Stimulated activated CD8-positive, alpha-beta memory T cell treated with anti-CD3 and anti-CD28 coated beads, Interleukin-4, amount 100 ng/mL, for 1 hour (primary cell): ENCODE results near the gene ACSL1.

Source experiments
- DNase-seq, 2 donors: peaks; one replicate each; pipeline ENCODE4 v3.0.0-alpha.2; 2020; ENCODE audit warnings: low read depth in 2 of 2, low spot score in 1 of 2

ACSL1 gene

DNA sequence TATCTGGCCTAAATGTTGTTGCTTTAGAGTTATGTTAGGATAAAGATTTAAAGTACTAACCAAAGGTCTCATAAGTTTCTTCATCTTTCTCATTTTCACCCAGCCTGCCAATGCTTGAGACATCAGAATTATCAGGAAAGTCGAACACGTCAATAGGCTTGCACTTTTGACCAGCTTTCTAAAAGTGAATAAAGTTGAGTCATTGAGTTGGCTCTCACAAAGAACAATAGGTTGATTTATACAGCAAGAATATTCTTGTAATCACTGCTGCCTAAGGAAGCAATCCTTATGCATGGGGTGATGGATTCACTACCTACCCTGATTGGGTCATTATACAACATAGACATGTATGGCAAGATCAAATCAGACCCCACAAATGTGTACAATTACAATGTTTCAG lies 96.9 kb downstream of the ACSL1 start:
- no peak for DNase-seq

DNA sequence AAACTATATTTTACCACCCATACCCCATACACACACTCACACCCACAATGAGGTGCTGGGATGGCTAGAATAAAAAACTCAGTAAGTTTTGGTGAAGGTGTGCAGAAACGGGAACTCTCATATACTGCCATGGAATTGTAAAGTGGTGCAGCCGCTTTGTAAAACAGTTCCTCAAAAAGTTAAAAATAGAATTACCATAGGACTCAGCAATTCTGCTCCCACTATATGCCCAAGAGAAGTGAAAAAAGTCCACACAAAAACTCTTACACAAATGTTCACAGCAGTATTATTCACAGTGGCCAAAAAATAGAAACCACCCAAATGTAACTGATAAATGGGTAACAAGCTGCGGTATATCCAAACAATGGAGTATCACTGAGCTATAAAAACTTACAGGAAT lies 98.3 kb downstream of the ACSL1 start:
- DNase-seq = no peak

DNA sequence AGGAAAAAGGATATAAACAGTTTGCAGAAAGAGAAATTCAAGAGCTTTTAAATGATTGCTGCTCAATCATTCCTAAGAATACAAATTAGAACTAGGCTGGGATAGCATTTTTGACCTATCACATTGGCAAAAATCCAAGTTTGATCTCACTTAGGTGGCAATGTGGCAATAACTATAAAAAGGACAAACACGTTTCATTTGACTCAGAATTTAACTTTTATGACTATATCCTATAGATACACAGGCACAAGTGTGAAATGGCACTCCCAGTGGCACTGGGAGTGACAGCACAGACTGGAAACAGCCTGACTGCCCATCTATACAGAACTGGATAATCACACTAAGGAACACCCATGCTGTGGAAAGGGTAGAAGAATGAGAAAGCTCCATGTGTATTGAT lies 103.0 kb downstream of the ACSL1 start:
- no peak for DNase-seq

DNA sequence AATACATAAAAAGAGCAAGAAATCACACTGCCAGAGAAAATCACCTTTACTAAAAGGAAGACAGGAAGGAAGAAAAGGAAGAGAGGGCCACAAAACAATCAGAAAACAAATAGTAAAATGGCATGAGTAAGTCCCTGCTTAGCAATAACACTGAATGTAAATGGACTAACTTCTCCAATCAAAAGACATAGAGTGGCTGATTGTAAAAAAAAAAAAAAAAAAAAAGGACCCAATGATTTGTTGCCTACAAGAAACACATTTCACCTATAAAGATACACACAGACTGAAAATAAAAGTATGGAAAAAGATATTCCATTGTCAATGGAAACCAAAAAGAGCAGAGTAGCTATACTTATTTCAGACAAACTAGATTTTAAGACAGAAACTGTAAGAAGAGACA lies 104.5 kb downstream of the ACSL1 start:
- no peak for DNase-seq

DNA sequence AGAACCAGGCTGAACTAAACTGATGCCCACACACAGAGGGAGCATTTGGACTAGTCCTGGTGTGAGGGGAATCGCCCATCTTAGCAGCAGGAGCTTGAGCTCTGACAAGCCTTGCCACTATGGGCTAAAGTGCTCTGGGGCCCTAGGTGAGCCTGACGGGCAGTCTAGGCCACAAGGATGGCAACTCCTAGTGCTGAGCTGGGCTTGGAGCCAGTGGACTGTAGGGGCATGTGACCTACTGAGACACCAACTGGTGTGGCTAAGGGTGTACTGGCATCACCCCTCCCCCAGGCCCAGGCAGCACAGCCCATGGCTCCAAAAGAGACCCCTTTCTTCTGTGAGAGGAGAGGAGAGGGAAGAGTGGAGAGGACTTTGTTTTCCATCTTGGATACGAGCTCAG lies 106.4 kb downstream of the ACSL1 start:
- no peak for DNase-seq

DNA sequence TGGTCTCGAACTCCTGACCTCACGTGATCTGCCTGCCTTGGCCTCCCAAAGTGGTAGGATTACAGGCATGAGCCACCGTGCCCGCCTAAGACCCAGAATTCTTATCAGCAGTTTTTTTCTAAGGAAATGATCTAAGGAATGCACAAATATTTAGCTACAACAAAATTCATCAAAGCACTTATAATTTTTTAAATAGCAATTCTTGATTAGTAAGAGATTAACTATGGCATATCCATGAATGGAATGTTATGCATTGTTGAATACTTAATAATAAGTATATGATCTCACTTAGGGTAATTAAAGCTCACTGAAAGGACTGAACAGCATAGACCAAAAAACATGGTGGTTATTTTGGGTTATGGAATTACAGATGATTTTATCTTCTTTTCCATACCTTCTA lies 110.2 kb downstream of the ACSL1 start:
- no peak for DNase-seq

DNA sequence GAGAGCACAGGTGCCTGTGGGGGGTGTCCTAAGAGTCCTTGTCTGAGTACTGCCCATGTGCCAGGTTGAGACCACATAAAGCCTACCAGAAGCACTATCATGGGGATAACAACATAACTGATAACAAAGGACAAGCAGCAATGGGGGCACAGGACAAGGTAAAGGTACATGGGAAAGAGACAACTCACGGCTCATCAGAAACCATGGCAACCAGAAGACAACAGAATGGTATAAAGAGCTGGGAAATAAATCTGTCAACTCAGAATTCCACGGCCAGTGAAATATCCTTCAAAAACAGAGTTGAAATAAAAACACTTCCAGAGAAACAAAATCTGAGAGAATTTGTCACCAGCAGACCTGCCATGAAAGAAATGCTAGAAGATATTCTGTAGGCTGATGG lies 111.9 kb downstream of the ACSL1 start:
- DNase-seq = no peak

DNA sequence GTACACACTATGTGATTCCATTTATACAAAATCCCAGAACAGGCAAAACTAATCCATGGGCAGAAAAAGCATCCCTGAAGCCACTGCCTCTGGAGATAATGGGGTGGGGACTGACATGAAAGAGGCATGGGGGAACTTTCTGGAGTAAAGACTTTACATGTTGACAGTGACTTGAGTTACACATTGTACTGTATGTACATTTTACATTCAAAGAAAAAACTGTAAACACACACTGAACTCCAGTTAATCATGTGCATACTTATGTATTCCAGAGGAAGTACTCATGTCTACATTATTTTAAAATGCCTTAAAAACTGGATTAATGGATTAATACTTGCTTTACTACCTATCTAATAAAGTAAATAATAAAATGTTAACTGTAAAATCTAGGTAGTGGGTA lies 113.4 kb downstream of the ACSL1 start:
- DNase-seq = no peak

DNA sequence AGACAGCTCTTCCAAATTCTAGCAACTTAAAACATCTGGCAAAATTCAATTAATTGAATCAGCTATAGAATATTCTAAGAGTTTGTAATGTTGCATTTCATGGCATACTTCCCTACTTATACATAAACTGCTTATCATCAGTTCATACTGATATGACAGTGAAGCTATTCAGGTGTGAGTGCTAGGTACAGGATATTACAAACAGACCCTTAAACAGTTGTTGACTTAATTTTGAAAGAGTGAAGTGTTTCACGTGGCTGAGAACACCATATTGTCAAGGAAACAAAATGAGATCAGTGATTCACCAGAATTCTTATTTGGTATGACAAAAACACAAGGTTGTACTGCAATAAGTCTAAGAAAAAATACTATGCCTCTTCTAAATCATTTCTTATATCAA lies 119.3 kb downstream of the ACSL1 start:
- no peak for DNase-seq

DNA sequence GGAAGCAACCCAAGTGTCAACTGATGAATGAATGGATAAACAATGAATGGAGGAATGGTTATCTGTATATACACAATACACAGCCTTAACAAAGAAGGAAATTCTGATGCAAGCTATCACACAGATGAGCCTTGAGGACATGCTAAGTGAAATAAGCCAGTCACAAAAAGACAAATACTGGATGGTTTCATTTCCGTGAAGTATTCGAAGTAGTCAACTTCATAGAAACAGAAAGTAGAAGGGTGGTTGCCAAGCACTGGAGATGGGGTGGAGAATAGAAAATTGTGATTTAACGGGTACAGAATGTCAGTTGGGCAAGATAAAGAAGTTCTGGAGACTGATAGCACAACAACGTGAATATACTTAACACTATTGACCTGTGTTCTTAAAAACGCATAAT lies 120.1 kb downstream of the ACSL1 start:
- DNase-seq = no peak
